GM12878 (cell line): ENCODE results near the gene CRELD2. TPM values are rescaled to one million over a fixed set of nuclear protein-coding genes. Genes with fewer than 3 reads are reported as not detected.

Experiments used
- ATAC-seq: fragments of 200-7000 bp; cut with Tn5 transposase; 3 replicates; pipeline ENCODE4 v1.9.1; 2020; ENCODE audit warnings: mild to moderate bottlenecking, moderate library complexity
- BruUV-seq: library from RNA; stranded (reverse); fragments of 400-500 nt; replicated peaks from 2 replicates; lab custom pipeline; 2021; lab: Mats Ljungman, UMichigan
- CTCF ChIA-PET: fragments of 300-600 bp; sonication (Branson Sonifier 250); formaldehyde crosslinking; extraction: SDS; loops from one replicate; lab custom pipeline; 2021; ENCODE audit warnings: inconsistent platforms; lab: Yijun Ruan, JAX
- POLR2A ChIA-PET: fragments of 350-600 bp; formaldehyde crosslinking; extraction: SDS; loops from one replicate; lab custom pipeline; 2021; ENCODE audit warnings: inconsistent platforms; lab: Charles Lee
- RAD21 ChIA-PET: fragments of 300-600 bp; sonication (Branson Sonifier 250); formaldehyde crosslinking; loops from one replicate; lab custom pipeline; 2023; ENCODE audit warnings: antibody characterized with exemption; ENCODE audit not compliant: unreplicated experiment; lab: Charles Lee
- SMC1A ChIA-PET: fragments of 300-600 bp; sonication (Branson Sonifier 250); formaldehyde crosslinking; loops from one replicate; lab custom pipeline; 2023; ENCODE audit not compliant: unreplicated experiment, uncharacterized antibody; lab: Charles Lee
- DNase-seq: peaks from one replicate; pipeline ENCODE4 v3.0.0-alpha.2; 2011; ENCODE audit warnings: low read depth, low spot score
- FAIRE-seq: peaks from 3 replicates; lab custom pipeline; 2011; peaks lifted over from hg19 to GRCh38; lab: Jason Lieb, UNC
- H2AFZ ChIP-seq: 2 replicates; pipeline ENCODE4 v1.6.0; 2011; ENCODE audit warnings: low read depth, low read length, control low read depth; ENCODE audit not compliant: control insufficient read depth
- H3K27ac ChIP-seq: 2 replicates; pipeline ENCODE4 v1.5.1; 2011; ENCODE audit warnings: control low read depth; ENCODE audit not compliant: control insufficient read depth, insufficient read depth
- H3K27me3 ChIP-seq, 2 experiments: replicated peaks in 1 of 2; 2 replicates each; pipeline versions ENCODE4 v1.6.0 to v1.6.1; 2011; ENCODE audit warnings: low read length in 1 of 2; ENCODE audit not compliant: control insufficient read depth in 2 of 2, insufficient read depth in 2 of 2
- H3K36me3 ChIP-seq, 2 experiments: 2 replicates each; pipeline ENCODE4 v1.5.1; 2011; ENCODE audit warnings: low read length in 1 of 2; ENCODE audit not compliant: control insufficient read depth in 2 of 2, insufficient read depth in 2 of 2
- H3K4me1 ChIP-seq: 2 replicates; pipeline ENCODE4 v1.6.1; 2011; ENCODE audit warnings: mild to moderate bottlenecking, low read length, moderate library complexity, mixed read lengths; ENCODE audit not compliant: control insufficient read depth, insufficient read depth
- H3K4me2 ChIP-seq: 2 replicates; pipeline ENCODE4 v1.6.0; 2011; ENCODE audit warnings: control low read depth; ENCODE audit not compliant: control insufficient read depth, insufficient read depth
- H3K4me3 ChIP-seq: fragments of 200-600 bp; sonication (generic); 2 replicates; pipeline ENCODE4 v1.5.1; 2016
- H3K79me2 ChIP-seq: 2 replicates; pipeline ENCODE4 v1.6.0; 2011; ENCODE audit warnings: low read length; ENCODE audit not compliant: control insufficient read depth, insufficient read depth
- H3K9ac ChIP-seq: 2 replicates; pipeline ENCODE4 v1.8.0; 2011; ENCODE audit warnings: low read length, control low read depth, mixed read lengths; ENCODE audit not compliant: control insufficient read depth, insufficient read depth
- H3K9me3 ChIP-seq: replicated peaks from 3 replicates; pipeline ENCODE4 v1.5.1; 2011; ENCODE audit warnings: mild to moderate bottlenecking, low read length; ENCODE audit not compliant: control insufficient read depth, insufficient read depth
- H4K20me1 ChIP-seq: 2 replicates; pipeline ENCODE4 v1.6.0; 2011; ENCODE audit not compliant: control insufficient read depth, insufficient read depth
- BCL11A ChIP-seq: IDR thresholded peaks from 2 replicates; pipeline ENCODE4 v1.6.1; 2011; ENCODE audit warnings: low read depth, low read length
- CBX3 ChIP-seq: fragments of 200-600 bp; sonication (generic); IDR thresholded peaks from 2 replicates; pipeline ENCODE4 v1.6.1; 2016; ENCODE audit warnings: low read depth, borderline replicate concordance
- EGR1 ChIP-seq, 2 experiments: IDR thresholded peaks; 1 replicate in 1 of 2; 2 replicates in 1 of 2; pipeline ENCODE4 v1.6.1; 2011 to 2012; ENCODE audit warnings: low read depth in 2 of 2, low read length in 2 of 2, borderline replicate concordance in 1 of 2, mild to moderate bottlenecking in 1 of 2, moderate library complexity in 1 of 2
- NFYA ChIP-seq: IDR thresholded peaks from 2 replicates; pipeline ENCODE4 v1.6.1; 2011; ENCODE audit warnings: low read depth, mild to moderate bottlenecking, low read length, improper control_type of control experiment, borderline replicate concordance
- POLR2AphosphoS5 ChIP-seq: IDR thresholded peaks from 2 replicates; pipeline ENCODE4 v1.6.1; 2011; ENCODE audit warnings: mild to moderate bottlenecking, low read length, inconsistent platforms
- RELA ChIP-seq: fragments of 450-650 bp; IDR thresholded peaks from 2 replicates; pipeline ENCODE4 v1.8.0; 2014; ENCODE audit warnings: borderline replicate concordance; ENCODE audit not compliant: partially characterized antibody
- REST ChIP-seq: IDR thresholded peaks from 2 replicates; pipeline ENCODE4 v1.6.1; 2012; ENCODE audit warnings: mild to moderate bottlenecking, low read depth, low read length
- SUPT20H ChIP-seq: IDR thresholded peaks from 2 replicates; pipeline ENCODE4 v1.6.1; 2011; ENCODE audit warnings: low read depth, mild to moderate bottlenecking, low read length, moderate library complexity, borderline replicate concordance; ENCODE audit not compliant: control insufficient read depth
- ZBTB40 ChIP-seq: fragments of 450-650 bp; IDR thresholded peaks from 2 replicates; pipeline ENCODE4 v1.6.1; 2016; ENCODE audit warnings: mild to moderate bottlenecking, moderate library complexity, borderline replicate concordance
- WGBS: methylation state at CpG from one replicate; pipeline ENCODE4 v1.1.6; 2016; ENCODE audit warnings: low lambda C conversion rate; ENCODE audit not compliant: insufficient replicate concordance, insufficient coverage; ENCODE audit errors: missing lambda C conversion rate; 5-methylcytosine and 5-hydroxymethylcytosine counted together
- in situ Hi-C: fragments of 300-500 bp; cut with MboI; formaldehyde crosslinking; loops from 9 replicates; pipeline ENCODE4 v1.14.3; 2018; ENCODE audit warnings: mixed read lengths
- intact Hi-C: fragments of 100-400 bp; cut with micrococcal nuclease; formaldehyde crosslinking; loops from one replicate; pipeline ENCODE4 v1.14.2; 2022; ENCODE audit not compliant: unreplicated experiment
- polyA plus RNA-seq, 11 experiments: library from polyadenylated mRNA; depleted of rRNA in 4 of 11; unstranded in 6 of 11; stranded (reverse) in 5 of 11; fragments of >200 nt; fragmentation: Nextera tagmentation in 4 of 11; fragmentation: Illumina TruSeq in 1 of 11; extraction: Ambion mirVana in 4 of 11; extraction: Trizol in 1 of 11; gene quantifications; 1 replicate in 1 of 11; 2 replicates in 10 of 11; pipeline versions ENCODE4 v1.2.1 to v1.2.3, GENCODE V29; 2011 to 2016; ENCODE audit warnings: inconsistent platforms in 2 of 11, missing spikeins in 2 of 11, low read depth in 1 of 11
- total RNA-seq, 4 experiments: library from RNA; depleted of rRNA in 3 of 4; stranded (reverse); fragments of >200 nt in 3 of 4; fragmentation: Illumina TruSeq in 1 of 4; extraction: Trizol in 1 of 4; gene quantifications; 2 replicates each; pipeline versions ENCODE4 v1.2.1 to v1.2.3, GENCODE V29; 2013 to 2021
- TF ChIP-seq, protein P1 (sequence below): fragments of 450-650 bp; IDR thresholded peaks from 2 replicates; pipeline ENCODE4 v1.6.1; 2017; ENCODE audit warnings: mild to moderate bottlenecking
- TF ChIP-seq, protein P2 (sequence below): IDR thresholded peaks from 2 replicates; pipeline ENCODE4 v1.6.1; 2011; ENCODE audit warnings: low read depth, low read length, improper control_type of control experiment, borderline replicate concordance

Gene CRELD2
- total and polyA plus RNA-seq, 10 of the 15 experiments (the other 5 are each of a cell fraction or from before 2014, with no cell fraction given): 9.4 to 111 (median 25.9) TPM

GRCh38 chr22:49909476-49910205 is 8.8 kb upstream of the CRELD2 start:
- Histone ChIP-seq H3K36me3 (peaks cover 0 to 7% of the 10 kb centered on the region in 2 experiments; a peak in 3 of 4 replicates), H3K27me3 (no peaks in the 10 kb centered on the region), H3K27ac (no peak overlapping the region), H3K4me3 (no peak overlapping the region), H3K9me3 (no peaks in the 10 kb centered on the region), H3K4me1 (no peaks in the 10 kb centered on the region), H3K4me2 (no peak overlapping the region), H4K20me1 (no peaks in the 10 kb centered on the region), H3K9ac (no peak overlapping the region), H3K79me2 (no peaks in the 10 kb centered on the region), H2AFZ (no peak overlapping the region)
- 92% methylated on average over 23 of the region's 23 CpGs for WGBS
- BruUV-seq: no TSS peak
- ChIA-PET SMC1A (no interaction called here), POLR2A (no interaction called here), CTCF (no interaction called here), RAD21 (no interaction called here)
- intact Hi-C loops: no loop called here
- no peak for ATAC-seq
- no peak for FAIRE-seq
- in situ Hi-C loops: no loop called here
- no peak for DNase-seq
- TF ChIP-seq SUPT20H (no peak), CBX3 (no peak), REST (no peak), ZBTB40 (no peak), RELA (no peak), EGR1 (IDR thresholded peaks at IDR 0.05; ENCODE audit: borderline replicate concordance in 1 of 2, low read depth in 2 of 2, low read length in 2 of 2) (no peak), POLR2AphosphoS5 (no peak), NFYA (no peak), BCL11A (no peak)
- TF ChIP-seq, protein P1, sequence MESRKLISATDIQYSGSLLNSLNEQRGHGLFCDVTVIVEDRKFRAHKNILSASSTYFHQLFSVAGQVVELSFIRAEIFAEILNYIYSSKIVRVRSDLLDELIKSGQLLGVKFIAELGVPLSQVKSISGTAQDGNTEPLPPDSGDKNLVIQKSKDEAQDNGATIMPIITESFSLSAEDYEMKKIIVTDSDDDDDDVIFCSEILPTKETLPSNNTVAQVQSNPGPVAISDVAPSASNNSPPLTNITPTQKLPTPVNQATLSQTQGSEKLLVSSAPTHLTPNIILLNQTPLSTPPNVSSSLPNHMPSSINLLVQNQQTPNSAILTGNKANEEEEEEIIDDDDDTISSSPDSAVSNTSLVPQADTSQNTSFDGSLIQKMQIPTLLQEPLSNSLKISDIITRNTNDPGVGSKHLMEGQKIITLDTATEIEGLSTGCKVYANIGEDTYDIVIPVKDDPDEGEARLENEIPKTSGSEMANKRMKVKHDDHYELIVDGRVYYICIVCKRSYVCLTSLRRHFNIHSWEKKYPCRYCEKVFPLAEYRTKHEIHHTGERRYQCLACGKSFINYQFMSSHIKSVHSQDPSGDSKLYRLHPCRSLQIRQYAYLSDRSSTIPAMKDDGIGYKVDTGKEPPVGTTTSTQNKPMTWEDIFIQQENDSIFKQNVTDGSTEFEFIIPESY: no peak
- TF ChIP-seq, protein P2, sequence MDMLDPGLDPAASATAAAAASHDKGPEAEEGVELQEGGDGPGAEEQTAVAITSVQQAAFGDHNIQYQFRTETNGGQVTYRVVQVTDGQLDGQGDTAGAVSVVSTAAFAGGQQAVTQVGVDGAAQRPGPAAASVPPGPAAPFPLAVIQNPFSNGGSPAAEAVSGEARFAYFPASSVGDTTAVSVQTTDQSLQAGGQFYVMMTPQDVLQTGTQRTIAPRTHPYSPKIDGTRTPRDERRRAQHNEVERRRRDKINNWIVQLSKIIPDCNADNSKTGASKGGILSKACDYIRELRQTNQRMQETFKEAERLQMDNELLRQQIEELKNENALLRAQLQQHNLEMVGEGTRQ: no peak
